Endothelial cell (in vitro differentiated cells): ENCODE measurements around the gene SH3TC1. TPM values are rescaled to one million over a fixed set of nuclear protein-coding genes. Genes with fewer than 3 reads are reported as not detected.
A peak's percentile ranks its signal among the peaks of the same experiment; 100 is the strongest.

Experiments
- DNase-seq: peaks from one replicate; pipeline ENCODE4 v3.0.0; 2021; ENCODE audit warnings: low spot score
- H3K27ac Mint-ChIP-seq: one replicate; pipeline ENCODE4 v1.8.0; 2021; ENCODE audit warnings: mixed read lengths, inconsistent platforms; ENCODE audit not compliant: unreplicated experiment
- H3K27me3 Mint-ChIP-seq: one replicate; pipeline ENCODE4 v1.8.0; 2021; ENCODE audit warnings: mild to moderate bottlenecking, moderate library complexity, mixed read lengths, inconsistent platforms; ENCODE audit not compliant: unreplicated experiment
- H3K36me3 Mint-ChIP-seq: one replicate; pipeline ENCODE4 v1.8.0; 2021; ENCODE audit warnings: mild to moderate bottlenecking, low read depth, mixed read lengths, inconsistent platforms; ENCODE audit not compliant: unreplicated experiment
- H3K4me1 Mint-ChIP-seq: one replicate; pipeline ENCODE4 v1.8.0; 2021; ENCODE audit warnings: mild to moderate bottlenecking, mixed read lengths, inconsistent platforms; ENCODE audit not compliant: unreplicated experiment
- H3K4me3 Mint-ChIP-seq: one replicate; pipeline ENCODE4 v1.8.0; 2021; ENCODE audit warnings: mild to moderate bottlenecking, mixed read lengths, inconsistent platforms; ENCODE audit not compliant: unreplicated experiment
- H3K9me3 Mint-ChIP-seq: one replicate; pipeline ENCODE4 v1.8.0; 2021; ENCODE audit warnings: mixed read lengths, inconsistent platforms; ENCODE audit not compliant: unreplicated experiment
- CTCF ChIP-seq: fragments of 200-600 bp; sonication (generic); IDR thresholded peaks from one replicate; pipeline ENCODE4 v1.5.0; 2021; ENCODE audit warnings: antibody characterized with exemption; ENCODE audit not compliant: unreplicated experiment
- total RNA-seq: library from RNA; stranded (reverse); fragmentation: NEBNext Ultra II Directional; extraction: Animal tissue kit (Norgen Biotek cat#: 25700); gene quantifications from one replicate; pipeline ENCODE4 v1.2.1, GENCODE V29; 2021; ENCODE audit not compliant: unreplicated experiment

Gene SH3TC1
- total RNA-seq, 1 donor from 2014 or later = 114 TPM

GRCh38 chr4:8205749-8206611 lies 6.9 kb downstream of the SH3TC1 start:
- Mint-ChIP-seq H3K27ac (no peak overlapping the region), H3K36me3 (peaks cover 17% of the 10 kb centered on the region), H3K9me3 (no peaks in the 10 kb centered on the region), H3K4me3 (no peak overlapping the region), H3K27me3 (peaks cover 17% of the 10 kb centered on the region), H3K4me1 (peaks cover 16% of the 10 kb centered on the region)
- no peak for TF ChIP-seq CTCF
- no peak for DNase-seq

GRCh38 chr4:8207314-8207713 lies 8.2 kb downstream of the SH3TC1 start:
- H3K4me3 Mint-ChIP-seq = no peak overlapping the region
- TF ChIP-seq CTCF = no peak
- no peaks in the 10 kb centered on the region for H3K9me3 Mint-ChIP-seq
- peaks cover 4% of the 10 kb centered on the region for H3K4me1 Mint-ChIP-seq
- no peak for DNase-seq
- peaks cover 13% of the 10 kb centered on the region for H3K27me3 Mint-ChIP-seq
- H3K36me3 Mint-ChIP-seq = peaks cover 17% of the 10 kb centered on the region
- no peak overlapping the region for H3K27ac Mint-ChIP-seq

GRCh38 chr4:8208565-8208964 lies 9.5 kb downstream of the SH3TC1 start:
- DNase-seq = no peak
- TF ChIP-seq CTCF = no peak
- Mint-ChIP-seq H3K27me3 (peaks cover 12% of the 10 kb centered on the region), H3K36me3 (peaks cover 19% of the 10 kb centered on the region), H3K27ac (no peak overlapping the region), H3K4me3 (no peak overlapping the region), H3K9me3 (no peaks in the 10 kb centered on the region), H3K4me1 (peaks cover 3% of the 10 kb centered on the region)

GRCh38 chr4:8209181-8209874 lies 10.2 kb downstream of the SH3TC1 start:
- H3K36me3 Mint-ChIP-seq = peaks cover 25% of the 10 kb centered on the region
- no peak for DNase-seq
- H3K27me3 Mint-ChIP-seq = peaks cover 7% of the 10 kb centered on the region
- H3K9me3 Mint-ChIP-seq = no peaks in the 10 kb centered on the region
- peaks cover 3% of the 10 kb centered on the region for H3K4me1 Mint-ChIP-seq
- H3K4me3 Mint-ChIP-seq = peak overlapping the region; percentile 83
- TF ChIP-seq CTCF = no peak
- H3K27ac Mint-ChIP-seq = no peak overlapping the region

GRCh38 chr4:8210010-8210409 lies 10.9 kb downstream of the SH3TC1 start:
- Mint-ChIP-seq H3K27me3 (peaks cover 9% of the 10 kb centered on the region), H3K4me1 (peaks cover 3% of the 10 kb centered on the region), H3K27ac (no peak overlapping the region), H3K36me3 (peaks cover 28% of the 10 kb centered on the region), H3K4me3 (no peak overlapping the region), H3K9me3 (no peaks in the 10 kb centered on the region)
- DNase-seq = no peak
- no peak for TF ChIP-seq CTCF
